Inferior parietal cortex (tissue), 1 donor: ENCODE data around the gene TRIM14.
"Not testable (repeated sequence)": the region's sequence is repeated elsewhere in the genome, so short reads cannot be mapped to it uniquely, and the experiment has no call there.

Experiments used
- DNase-seq: peaks from one replicate; pipeline ENCODE4 v3.0.0-alpha.2; 2016; ENCODE audit errors: extremely low spot score

The TRIM14 gene

GRCh38 chr9:98108531-98109031, 10.4 kb downstream of the TRIM14 start:
- DNase-seq = no peak

DNA sequence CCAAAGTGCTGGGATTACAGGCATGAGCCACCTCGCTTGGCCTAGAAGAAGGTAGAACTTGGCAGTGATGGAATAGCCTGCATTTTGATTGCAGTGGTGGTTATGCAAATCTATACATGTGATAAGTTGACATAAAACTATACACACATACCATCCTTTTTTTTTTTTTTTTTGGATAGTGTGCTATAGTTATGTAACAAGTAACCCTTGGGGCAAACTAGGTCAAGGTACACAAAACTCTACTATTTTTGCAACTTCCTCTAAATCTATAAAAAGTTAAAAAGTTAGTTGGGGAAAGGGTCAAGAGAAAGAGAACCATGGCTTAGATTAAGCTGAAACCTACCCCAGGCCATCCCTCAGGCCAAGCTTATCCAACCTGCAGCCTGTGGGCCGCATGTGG, 11.1 kb downstream of the TRIM14 start:
- DNase-seq = no peak

GRCh38 chr9:98105006-98105405, 14.0 kb downstream of the TRIM14 start:
- no peak for DNase-seq

DNA sequence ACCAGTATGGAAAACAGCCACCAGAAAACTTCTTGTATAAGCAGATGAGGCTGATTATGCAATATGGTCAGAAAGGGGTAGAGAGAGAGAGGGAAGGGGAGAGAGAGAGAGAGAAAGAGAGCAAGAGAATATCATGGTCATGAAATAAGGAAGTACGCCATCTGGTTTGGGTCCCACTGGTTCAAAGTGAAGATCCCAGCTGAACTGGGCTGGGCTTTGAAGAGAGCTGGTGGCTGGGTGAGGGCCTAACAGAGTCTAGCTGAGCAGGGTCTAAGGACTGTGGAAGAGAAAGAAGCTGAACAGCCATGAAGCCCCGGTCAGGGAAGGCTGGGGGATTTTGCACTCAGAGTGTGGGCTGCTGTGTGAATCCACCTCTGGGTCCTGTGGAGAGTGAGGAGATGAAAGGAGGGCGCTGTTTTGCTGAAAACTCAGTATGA, 14.6 kb downstream of the TRIM14 start:
- no peak for DNase-seq

DNA sequence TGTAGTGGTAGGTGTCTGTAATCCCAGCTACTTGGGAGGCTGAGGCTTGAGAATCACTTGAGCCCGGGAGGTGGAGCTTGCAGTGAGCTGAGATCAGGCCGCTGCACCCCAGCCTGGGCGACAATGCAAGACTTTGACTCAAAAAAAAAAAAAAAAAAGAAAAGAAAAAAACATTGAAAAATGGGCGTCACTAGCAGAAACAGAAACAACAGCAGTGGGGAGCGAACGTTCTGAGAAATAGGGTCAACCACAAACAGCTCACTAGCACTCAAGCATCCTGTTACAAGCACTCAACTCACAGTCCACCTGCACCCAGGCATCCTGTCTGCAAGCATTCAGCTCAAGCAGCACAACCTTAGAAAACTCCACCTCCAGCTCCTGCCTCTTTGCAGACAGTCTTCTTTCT, 17.2 kb downstream of the TRIM14 start:
- no peak for DNase-seq

- no peak for DNase-seq
Measured at GRCh38 chr9:98101416-98101815, 17.6 kb downstream of the TRIM14 start.

- DNase-seq = no peak
Measured at GRCh38 chr9:98100456-98100855, 18.6 kb downstream of the TRIM14 start.

- no peak for DNase-seq
Measured at GRCh38 chr9:98099898-98100297, 19.1 kb downstream of the TRIM14 start.

- DNase-seq = no peak
Measured at GRCh38 chr9:98099346-98099745, 19.7 kb downstream of the TRIM14 start.

DNA sequence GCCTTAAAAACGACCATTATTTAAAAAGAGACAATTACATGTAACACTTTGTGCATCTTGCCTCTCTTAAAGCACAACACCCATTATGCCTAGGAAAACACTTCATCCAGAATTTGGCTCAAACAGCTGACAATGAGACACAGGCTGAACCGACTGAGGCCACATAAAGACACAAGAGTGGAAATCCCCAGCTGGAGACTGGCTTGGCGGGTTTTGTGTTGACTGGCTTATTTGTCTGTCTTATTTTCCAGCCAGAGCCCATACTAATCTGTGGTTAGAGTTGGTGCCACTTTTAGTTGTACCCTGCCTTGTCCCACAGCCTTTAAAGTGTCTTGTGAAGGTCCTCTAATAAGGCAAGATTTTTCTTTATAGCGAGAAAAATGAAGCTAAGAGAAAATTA, 21.2 kb downstream of the TRIM14 start:
- DNase-seq = no peak

DNA sequence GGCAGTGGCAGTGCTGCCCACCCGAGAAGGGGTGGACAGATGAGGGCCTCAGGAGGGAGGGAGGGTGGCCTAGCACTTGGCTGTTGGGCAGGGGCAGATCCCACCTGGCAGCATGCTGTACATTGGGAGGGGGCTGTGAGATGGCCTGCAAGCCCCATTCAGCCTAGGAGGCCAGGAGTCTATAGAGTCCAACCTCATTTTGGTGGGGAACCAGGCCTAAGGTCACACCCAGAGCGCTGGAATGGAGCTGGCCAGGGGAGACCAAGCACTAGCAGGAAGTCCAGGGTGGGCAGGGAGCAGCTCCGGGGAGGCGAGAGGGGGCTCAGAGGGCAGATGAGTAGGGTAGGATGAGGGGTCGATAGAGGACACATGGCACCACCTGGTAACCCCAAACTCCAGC, 22.9 kb downstream of the TRIM14 start:
- DNase-seq = no peak

DNA sequence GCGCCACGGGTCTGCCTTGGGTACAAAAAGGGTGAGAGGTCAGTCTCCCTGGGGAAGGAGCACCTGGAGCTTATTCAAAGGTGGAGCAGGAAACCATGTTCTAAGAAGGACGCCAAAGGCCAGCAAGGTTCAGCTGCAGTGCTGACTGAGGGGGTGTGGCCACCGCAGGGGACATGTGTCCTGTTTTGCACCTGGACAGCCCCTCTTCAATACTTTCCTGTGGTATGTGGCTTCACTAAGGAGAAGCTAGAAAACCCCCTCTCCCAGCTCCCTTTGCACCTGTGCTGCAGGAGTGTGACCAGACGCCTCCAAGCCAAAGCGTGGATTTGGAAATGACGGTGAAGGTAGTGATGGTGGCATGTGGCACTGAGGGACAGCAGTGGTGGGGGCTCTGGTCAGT, 23.6 kb downstream of the TRIM14 start:
- no peak for DNase-seq

DNA sequence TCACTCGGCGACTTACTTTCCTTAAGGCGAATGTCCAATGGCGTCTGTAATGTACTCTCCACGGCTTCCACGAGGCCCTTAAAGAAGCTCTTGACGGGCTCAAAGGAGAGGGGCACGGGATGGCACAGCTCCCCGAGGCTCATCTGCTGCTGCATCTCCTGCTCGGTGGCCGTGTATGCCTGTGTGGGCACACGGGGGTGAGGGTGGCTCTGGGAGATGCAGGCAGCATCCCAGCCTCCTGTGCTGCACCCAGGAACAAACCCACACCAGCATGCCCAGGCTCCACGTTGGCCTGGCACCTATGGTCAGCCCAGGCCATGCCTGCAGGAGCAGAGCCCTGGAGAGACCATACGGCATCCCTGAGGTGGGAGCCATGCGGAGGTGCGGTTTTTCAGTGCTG, 24.2 kb downstream of the TRIM14 start:
- no peak for DNase-seq

GRCh38 chr9:98094316-98094715, 24.7 kb downstream of the TRIM14 start:
- DNase-seq = no peak

DNA sequence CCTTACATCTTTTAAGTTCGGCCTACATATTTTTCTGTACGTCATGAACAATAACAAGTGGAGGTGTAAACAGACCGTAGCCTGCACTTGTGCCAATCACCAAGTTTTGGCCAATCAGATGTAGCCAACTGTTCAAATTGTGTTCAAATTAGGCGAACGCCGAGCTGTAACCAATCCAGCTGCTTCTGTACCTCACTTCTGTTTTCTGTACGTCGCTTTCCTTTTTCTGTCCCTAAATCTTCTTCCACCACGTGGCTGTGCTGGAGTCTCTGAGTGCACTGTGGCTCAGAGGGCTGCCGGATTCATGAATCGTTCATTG, 26.4 kb downstream of the TRIM14 start:
- DNase-seq = no peak

- DNase-seq = peak; percentile 63
Measured at GRCh38 chr9:98091735-98092612, 27.0 kb downstream of the TRIM14 start.

GRCh38 chr9:98090674-98091073, 28.3 kb downstream of the TRIM14 start:
- not testable (repeated sequence) for DNase-seq

DNA sequence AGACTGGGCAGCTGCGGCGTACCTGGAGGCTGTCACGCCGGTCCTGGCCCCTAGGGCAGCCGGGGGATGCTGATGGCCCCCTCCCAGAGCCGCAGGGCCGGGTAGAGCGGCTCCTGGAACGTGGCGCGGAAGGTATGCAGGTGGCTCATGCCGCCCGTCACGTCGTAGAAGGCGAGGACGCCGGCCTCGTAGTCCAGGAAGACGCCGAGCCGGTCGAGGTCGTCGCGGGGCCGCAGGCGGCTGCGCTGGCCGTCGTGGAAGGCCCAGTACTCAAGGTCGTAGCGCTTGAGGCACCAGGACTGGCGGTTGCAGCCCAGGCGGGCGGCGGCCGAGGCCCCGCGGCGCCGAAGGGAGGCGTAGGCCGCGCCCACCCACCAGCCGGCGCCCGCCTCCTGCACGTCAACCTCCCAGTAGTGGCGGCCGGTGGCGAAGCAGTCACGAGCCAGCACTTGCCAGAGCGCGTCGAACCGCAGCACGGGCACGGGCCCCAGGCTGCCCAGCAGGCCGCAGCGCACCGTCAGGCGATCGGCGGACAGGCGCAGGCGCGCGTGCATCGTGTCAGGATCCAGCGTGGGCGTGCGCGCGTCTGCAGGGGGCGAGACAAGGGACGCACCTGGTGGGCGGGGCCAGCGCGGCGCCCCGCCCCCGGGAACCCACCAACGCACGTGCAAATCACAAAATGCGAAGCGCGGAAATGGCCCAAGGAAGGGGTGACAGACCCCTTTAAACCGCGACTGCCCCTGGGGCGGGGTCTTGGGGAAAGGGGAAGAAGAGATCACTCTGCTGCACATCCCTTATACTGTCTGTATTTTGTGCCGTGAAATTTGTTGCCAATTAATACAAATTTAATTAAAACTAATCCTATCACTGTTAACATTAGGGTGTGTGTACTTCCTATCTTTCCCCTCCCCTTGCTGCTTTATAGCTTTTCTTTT, 31.3 kb downstream of the TRIM14 start:
- DNase-seq = no peak

DNA sequence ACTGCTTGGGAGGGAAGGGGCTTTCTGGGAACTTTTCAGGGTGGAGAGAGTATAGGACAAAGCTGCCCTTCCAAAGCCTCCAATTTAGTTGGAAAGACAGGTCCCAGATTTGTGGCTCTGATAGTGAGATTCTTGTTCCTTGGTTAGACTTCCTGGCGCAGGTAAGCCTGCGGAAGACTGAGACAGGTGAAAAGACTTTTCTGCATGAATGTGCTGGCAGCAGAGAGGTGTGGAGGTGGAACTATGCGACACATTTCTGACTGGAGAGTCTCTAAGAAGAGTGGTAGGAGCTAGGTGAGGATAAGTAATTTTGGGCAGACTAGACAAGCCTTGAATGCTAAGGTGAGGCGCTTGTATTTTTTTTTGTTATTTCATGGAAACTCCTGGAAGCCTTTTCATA, 32.6 kb downstream of the TRIM14 start:
- DNase-seq = no peak

GRCh38 chr9:98085944-98086343, 33.1 kb downstream of the TRIM14 start:
- DNase-seq = no peak

GRCh38 chr9:98085058-98085457, 34.0 kb downstream of the TRIM14 start:
- no peak for DNase-seq

GRCh38 chr9:98084396-98084795, 34.6 kb downstream of the TRIM14 start:
- DNase-seq = no peak
